Measurements from ENCODE around the gene GRAMD1B.

DNA sequence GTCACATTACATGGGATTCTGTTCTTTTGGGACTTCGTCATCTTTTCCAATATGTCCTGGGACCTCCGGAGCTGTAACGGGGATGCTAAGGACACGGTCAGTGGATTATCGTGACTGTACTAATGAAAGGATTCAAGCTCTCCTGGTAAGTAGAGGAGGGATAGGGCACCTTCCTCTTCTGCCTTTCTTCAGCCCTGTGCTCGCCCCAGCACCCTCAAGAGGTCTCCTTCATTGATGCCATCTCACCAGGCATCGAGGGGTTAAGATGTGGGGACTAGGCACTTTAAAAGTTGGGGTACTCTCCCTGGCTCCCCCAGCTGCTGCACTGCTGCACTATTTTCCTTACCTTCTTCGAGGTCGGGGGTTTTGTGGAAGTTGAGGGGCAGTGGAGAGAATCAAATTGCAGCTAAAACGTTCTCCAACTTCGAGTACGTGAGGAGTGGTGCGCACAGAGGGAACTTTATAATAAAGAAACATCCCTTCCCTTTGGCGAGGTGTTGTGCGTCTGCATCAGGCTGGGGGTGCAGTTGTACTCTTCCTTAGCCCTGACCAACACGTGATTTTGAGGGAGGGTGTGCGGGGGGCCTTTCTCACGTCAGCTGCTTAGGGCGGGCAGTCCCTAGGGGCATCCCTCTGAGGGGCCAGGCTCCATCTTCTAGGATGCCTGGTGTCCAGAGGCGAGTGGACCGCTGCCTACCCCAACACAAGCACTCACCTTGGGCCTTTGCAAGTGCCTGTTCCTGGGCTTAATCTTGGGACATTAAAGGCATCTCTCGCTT is 96.1 kb downstream of the GRAMD1B start:
- TF ChIP-seq POLR2A (IDR thresholded peaks at IDR 0.05) = no peak
- TF ChIP-seq, protein P1, sequence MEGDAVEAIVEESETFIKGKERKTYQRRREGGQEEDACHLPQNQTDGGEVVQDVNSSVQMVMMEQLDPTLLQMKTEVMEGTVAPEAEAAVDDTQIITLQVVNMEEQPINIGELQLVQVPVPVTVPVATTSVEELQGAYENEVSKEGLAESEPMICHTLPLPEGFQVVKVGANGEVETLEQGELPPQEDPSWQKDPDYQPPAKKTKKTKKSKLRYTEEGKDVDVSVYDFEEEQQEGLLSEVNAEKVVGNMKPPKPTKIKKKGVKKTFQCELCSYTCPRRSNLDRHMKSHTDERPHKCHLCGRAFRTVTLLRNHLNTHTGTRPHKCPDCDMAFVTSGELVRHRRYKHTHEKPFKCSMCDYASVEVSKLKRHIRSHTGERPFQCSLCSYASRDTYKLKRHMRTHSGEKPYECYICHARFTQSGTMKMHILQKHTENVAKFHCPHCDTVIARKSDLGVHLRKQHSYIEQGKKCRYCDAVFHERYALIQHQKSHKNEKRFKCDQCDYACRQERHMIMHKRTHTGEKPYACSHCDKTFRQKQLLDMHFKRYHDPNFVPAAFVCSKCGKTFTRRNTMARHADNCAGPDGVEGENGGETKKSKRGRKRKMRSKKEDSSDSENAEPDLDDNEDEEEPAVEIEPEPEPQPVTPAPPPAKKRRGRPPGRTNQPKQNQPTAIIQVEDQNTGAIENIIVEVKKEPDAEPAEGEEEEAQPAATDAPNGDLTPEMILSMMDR (IDR thresholded peaks at IDR 0.05) = no peak
